Measurements from ENCODE around the gene THEM5.
"Not testable (repeated sequence)": the region's sequence is repeated elsewhere in the genome, so short reads cannot be mapped to it uniquely, and the experiment has no call there.

Gene THEM5

DNA sequence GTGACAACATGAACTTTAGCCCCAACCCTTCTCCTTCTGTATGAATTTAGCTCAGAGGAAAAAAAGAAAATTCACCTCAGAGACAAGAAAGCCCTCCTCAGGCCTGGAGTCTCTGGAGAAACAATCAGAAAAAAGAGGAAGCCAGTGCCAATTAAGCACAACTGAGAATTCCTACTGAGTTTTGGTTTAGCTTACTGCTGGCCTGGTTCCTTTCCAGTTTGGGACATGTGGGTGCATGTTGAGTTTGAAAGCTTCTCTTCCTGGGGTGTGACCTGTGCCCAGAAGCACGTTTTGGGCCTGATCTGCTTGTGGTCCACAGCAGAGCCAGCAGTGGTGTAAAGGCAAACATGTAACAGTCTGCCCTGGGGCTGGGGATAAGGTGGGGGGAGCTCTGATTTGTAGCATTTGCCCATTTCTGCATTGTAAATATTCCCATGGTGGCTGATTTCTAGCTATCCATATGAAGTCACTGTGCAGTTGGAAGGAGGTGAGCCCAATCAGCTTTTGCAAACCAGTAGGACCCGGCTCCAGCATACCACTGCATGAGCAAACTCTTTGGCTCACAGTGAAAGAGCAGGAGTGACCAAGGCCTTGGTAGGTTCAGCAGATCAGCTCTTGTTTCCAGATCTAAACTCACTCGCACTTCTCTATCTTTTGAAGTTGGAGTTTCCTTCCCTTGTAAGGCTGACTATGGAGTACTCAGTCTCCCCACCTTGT lies 4.7 kb upstream of the THEM5 start:
- no peak for DNase-seq
- no peaks in the 10 kb centered on the region for H3K4me1 ChIP-seq (ENCODE audit: control insufficient read depth, insufficient read depth, low read length, poor library complexity, severe bottlenecking)
- no peaks in the 10 kb centered on the region for H3K27me3 ChIP-seq (replicated peaks; ENCODE audit: control insufficient read depth, insufficient read depth, low read length, poor library complexity, severe bottlenecking)
- no peak overlapping the region for H3K27ac ChIP-seq (ENCODE audit: insufficient read depth, low read length, poor library complexity, severe bottlenecking)
- H3K4me3 ChIP-seq (ENCODE audit: insufficient read depth, low read depth, low read length, poor library complexity, severe bottlenecking): no peak overlapping the region
- H3K9me3 ChIP-seq (ENCODE audit: control insufficient read depth, low read length): no peaks in the 10 kb centered on the region
- no peaks in the 10 kb centered on the region for H3K36me3 ChIP-seq (ENCODE audit: control insufficient read depth, insufficient read depth, low read length)

DNA sequence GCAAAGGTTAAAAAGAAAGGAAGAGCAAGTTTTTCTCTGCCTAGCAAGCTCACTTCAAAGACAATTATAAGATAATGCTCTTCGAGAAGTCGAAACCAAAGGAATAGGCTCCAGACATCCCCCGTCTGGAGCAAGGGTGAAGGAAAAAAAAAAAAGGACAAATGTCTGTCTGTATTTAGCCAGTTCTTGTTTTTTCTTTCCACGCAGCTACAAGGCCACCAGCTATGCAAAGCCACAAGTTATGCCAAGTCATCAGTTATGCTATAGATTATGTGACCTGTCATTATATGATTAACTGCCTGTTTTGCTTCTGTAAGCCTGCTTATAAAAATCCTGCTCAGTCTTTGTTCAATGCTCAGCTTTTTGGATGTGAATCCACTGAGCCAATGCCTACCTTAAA lies 2.4 kb upstream of the THEM5 start:
- Histone ChIP-seq H3K27ac (ENCODE audit: insufficient read depth, low read length, poor library complexity, severe bottlenecking) (no peak overlapping the region), H3K4me1 (ENCODE audit: control insufficient read depth, insufficient read depth, low read length, poor library complexity, severe bottlenecking) (no peaks in the 10 kb centered on the region), H3K9me3 (ENCODE audit: control insufficient read depth, low read length) (no peaks in the 10 kb centered on the region), H3K36me3 (ENCODE audit: control insufficient read depth, insufficient read depth, low read length) (peaks cover 3% of the 10 kb centered on the region), H3K4me3 (ENCODE audit: insufficient read depth, low read depth, low read length, poor library complexity, severe bottlenecking) (no peak overlapping the region), H3K27me3 (replicated peaks; ENCODE audit: control insufficient read depth, insufficient read depth, low read length, poor library complexity, severe bottlenecking) (no peaks in the 10 kb centered on the region)
- DNase-seq: no peak

DNA sequence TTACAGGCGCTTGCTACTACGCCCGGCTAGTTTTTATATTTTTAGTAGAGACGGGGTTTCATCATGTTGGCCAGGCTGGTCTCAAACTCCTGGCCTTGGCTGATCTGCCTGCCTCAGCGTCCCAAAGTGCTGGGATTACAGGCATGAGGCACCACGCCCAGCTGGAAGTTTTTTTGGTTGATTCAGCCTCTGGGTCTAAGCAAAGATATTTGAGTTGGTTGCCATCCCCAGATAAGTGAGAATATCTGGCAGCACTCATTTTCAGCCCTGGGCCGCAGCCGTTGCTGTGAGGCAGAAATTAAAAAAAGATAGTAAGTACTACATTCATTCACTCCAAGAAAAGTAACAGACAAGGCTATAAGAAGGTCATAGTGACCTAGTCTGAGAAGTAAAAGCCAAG lies 2.0 kb upstream of the THEM5 start:
- H3K4me3 ChIP-seq (ENCODE audit: insufficient read depth, low read depth, low read length, poor library complexity, severe bottlenecking); DNase-seq; H3K9me3 ChIP-seq (ENCODE audit: control insufficient read depth, low read length): not testable (repeated sequence)

DNA sequence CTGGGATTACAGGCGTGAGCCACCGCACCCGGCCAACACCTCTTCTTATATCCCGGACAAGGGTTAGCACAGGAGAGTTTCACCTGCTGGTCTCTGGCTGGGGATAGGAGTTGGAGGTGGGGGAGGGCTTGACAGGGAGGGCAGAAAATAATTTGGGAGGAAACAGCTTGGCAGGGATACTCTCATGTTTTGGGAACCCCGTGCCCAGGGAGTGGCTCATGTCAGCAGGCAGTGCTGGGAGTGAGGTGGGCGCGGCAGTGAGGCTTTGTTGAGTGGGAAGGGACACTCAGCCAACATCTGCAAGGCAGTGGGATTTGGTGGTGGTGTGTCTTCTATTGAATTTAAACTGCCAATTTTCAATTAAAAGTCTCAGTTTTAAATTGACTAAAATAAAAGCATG lies 1.1 kb upstream of the THEM5 start:
- no peak overlapping the region for H3K4me3 ChIP-seq (ENCODE audit: insufficient read depth, low read depth, low read length, poor library complexity, severe bottlenecking)
- H3K4me1 ChIP-seq (ENCODE audit: control insufficient read depth, insufficient read depth, low read length, poor library complexity, severe bottlenecking): no peaks in the 10 kb centered on the region
- H3K36me3 ChIP-seq (ENCODE audit: control insufficient read depth, insufficient read depth, low read length): peaks cover 3% of the 10 kb centered on the region
- no peaks in the 10 kb centered on the region for H3K27me3 ChIP-seq (replicated peaks; ENCODE audit: control insufficient read depth, insufficient read depth, low read length, poor library complexity, severe bottlenecking)
- H3K9me3 ChIP-seq (ENCODE audit: control insufficient read depth, low read length): no peaks in the 10 kb centered on the region
- no peak overlapping the region for H3K27ac ChIP-seq (ENCODE audit: insufficient read depth, low read length, poor library complexity, severe bottlenecking)
- no peak for DNase-seq

More for the DNA sequence above, 2.0 kb upstream of the THEM5 start:
- not testable (repeated sequence) for H3K4me1 ChIP-seq (ENCODE audit: control insufficient read depth, insufficient read depth, low read length, poor library complexity, severe bottlenecking); H3K27ac ChIP-seq (ENCODE audit: insufficient read depth, low read length, poor library complexity, severe bottlenecking); H3K36me3 ChIP-seq (ENCODE audit: control insufficient read depth, insufficient read depth, low read length); H3K27me3 ChIP-seq (replicated peaks; ENCODE audit: control insufficient read depth, insufficient read depth, low read length, poor library complexity, severe bottlenecking)

DNA sequence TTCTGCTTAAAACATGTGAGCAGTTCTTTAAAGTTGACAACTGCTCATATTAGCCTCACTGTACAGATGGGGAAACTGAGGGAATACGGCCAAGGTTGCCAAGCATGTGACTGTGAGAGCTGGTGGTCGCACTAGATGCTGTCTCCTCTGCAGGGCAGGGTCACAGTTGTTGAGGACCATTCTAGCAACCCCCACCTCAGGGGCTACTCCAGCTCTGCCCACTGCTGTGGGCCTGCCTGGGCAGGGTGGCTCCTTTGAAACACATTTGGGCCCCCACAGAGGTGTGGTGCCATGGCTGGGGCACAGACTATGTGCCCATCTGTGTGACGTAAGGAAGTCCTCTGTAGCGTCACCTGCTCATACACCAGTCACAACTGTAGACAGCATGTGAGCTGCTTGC lies 779 bp downstream of the THEM5 start:
- H3K9me3 ChIP-seq (ENCODE audit: control insufficient read depth, low read length): no peaks in the 10 kb centered on the region
- DNase-seq: no peak
- peaks cover 3% of the 10 kb centered on the region for H3K36me3 ChIP-seq (ENCODE audit: control insufficient read depth, insufficient read depth, low read length)
- no peak overlapping the region for H3K27ac ChIP-seq (ENCODE audit: insufficient read depth, low read length, poor library complexity, severe bottlenecking)
- H3K27me3 ChIP-seq (replicated peaks; ENCODE audit: control insufficient read depth, insufficient read depth, low read length, poor library complexity, severe bottlenecking): no peaks in the 10 kb centered on the region
- no peaks in the 10 kb centered on the region for H3K4me1 ChIP-seq (ENCODE audit: control insufficient read depth, insufficient read depth, low read length, poor library complexity, severe bottlenecking)
- H3K4me3 ChIP-seq (ENCODE audit: insufficient read depth, low read depth, low read length, poor library complexity, severe bottlenecking): no peak overlapping the region

DNA sequence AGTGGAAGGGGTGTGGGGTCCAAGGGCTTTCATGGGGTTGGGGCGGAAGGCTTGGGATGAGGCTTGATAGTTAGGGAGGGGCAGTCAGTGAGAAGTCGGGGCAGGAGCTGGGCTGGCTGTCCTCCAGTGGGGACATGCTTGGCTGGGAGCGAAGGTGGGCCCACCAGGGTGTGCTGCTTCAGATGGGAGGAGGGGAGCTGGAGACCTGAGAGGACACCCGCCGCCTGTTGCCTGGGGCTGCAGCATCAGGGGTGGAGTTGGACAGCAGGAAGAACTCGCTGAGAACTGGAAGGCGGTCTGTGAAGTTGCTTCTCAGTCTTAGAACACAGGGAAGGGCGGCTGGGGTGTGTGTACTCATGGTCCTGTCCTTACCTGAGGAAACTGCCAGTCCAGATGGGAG lies 1.6 kb downstream of the THEM5 start:
- no peaks in the 10 kb centered on the region for H3K9me3 ChIP-seq (ENCODE audit: control insufficient read depth, low read length)
- no peaks in the 10 kb centered on the region for H3K4me1 ChIP-seq (ENCODE audit: control insufficient read depth, insufficient read depth, low read length, poor library complexity, severe bottlenecking)
- no peak for DNase-seq
- H3K36me3 ChIP-seq (ENCODE audit: control insufficient read depth, insufficient read depth, low read length): peaks cover 3% of the 10 kb centered on the region
- no peak overlapping the region for H3K27ac ChIP-seq (ENCODE audit: insufficient read depth, low read length, poor library complexity, severe bottlenecking)
- H3K4me3 ChIP-seq (ENCODE audit: insufficient read depth, low read depth, low read length, poor library complexity, severe bottlenecking): no peak overlapping the region
- H3K27me3 ChIP-seq (replicated peaks; ENCODE audit: control insufficient read depth, insufficient read depth, low read length, poor library complexity, severe bottlenecking): no peaks in the 10 kb centered on the region

DNA sequence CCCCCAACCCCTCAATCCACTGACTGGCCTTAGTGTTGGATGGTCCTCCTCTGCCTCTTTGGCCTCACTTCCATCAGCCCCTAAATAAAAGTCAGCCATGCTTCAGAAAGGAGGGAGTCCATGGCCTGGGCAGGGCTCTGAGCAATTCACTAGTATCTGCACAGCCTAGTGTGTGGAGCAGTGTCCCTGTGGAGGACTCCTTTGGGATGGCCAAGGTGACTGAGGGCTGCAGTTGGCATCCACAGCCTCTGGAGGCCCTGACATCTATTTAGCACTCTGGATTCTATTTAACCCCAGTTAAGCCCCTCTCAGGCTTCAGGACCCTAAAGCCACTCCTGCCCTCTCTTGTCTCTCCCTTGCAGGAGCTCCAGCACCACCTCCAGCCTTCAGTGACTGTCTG lies 3.6 kb downstream of the THEM5 start:
- Histone ChIP-seq H3K9me3 (ENCODE audit: control insufficient read depth, low read length) (no peaks in the 10 kb centered on the region), H3K36me3 (ENCODE audit: control insufficient read depth, insufficient read depth, low read length) (peaks cover 3% of the 10 kb centered on the region), H3K4me3 (ENCODE audit: insufficient read depth, low read depth, low read length, poor library complexity, severe bottlenecking) (no peak overlapping the region), H3K27me3 (replicated peaks; ENCODE audit: control insufficient read depth, insufficient read depth, low read length, poor library complexity, severe bottlenecking) (no peaks in the 10 kb centered on the region), H3K27ac (ENCODE audit: insufficient read depth, low read length, poor library complexity, severe bottlenecking) (no peak overlapping the region), H3K4me1 (ENCODE audit: control insufficient read depth, insufficient read depth, low read length, poor library complexity, severe bottlenecking) (no peaks in the 10 kb centered on the region)
- DNase-seq: no peak

DNA sequence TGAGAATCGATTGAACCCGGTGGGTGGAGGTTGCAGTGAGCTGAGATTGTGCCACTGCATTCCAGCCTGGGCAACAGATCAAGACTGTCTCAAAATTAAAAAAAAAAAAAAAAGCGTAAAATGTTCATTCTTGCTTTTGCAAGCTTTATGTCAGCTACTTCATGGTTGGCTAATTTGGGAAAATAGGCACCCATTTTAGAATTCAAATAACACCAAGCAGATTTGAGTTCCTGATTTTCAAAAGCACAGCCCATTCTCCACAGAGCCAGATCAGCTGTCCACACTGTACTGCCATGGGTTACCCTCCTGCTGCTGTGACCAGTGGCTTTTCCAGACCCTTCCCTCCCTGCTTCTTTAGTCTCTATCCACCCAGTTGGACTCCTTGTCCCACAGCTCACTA lies 4.4 kb downstream of the THEM5 start:
- Histone ChIP-seq H3K36me3 (ENCODE audit: control insufficient read depth, insufficient read depth, low read length) (peaks cover 3% of the 10 kb centered on the region), H3K27me3 (replicated peaks; ENCODE audit: control insufficient read depth, insufficient read depth, low read length, poor library complexity, severe bottlenecking) (no peaks in the 10 kb centered on the region), H3K4me1 (ENCODE audit: control insufficient read depth, insufficient read depth, low read length, poor library complexity, severe bottlenecking) (no peaks in the 10 kb centered on the region), H3K9me3 (ENCODE audit: control insufficient read depth, low read length) (no peaks in the 10 kb centered on the region), H3K27ac (ENCODE audit: insufficient read depth, low read length, poor library complexity, severe bottlenecking) (no peak overlapping the region), H3K4me3 (ENCODE audit: insufficient read depth, low read depth, low read length, poor library complexity, severe bottlenecking) (no peak overlapping the region)
- no peak for DNase-seq

DNA sequence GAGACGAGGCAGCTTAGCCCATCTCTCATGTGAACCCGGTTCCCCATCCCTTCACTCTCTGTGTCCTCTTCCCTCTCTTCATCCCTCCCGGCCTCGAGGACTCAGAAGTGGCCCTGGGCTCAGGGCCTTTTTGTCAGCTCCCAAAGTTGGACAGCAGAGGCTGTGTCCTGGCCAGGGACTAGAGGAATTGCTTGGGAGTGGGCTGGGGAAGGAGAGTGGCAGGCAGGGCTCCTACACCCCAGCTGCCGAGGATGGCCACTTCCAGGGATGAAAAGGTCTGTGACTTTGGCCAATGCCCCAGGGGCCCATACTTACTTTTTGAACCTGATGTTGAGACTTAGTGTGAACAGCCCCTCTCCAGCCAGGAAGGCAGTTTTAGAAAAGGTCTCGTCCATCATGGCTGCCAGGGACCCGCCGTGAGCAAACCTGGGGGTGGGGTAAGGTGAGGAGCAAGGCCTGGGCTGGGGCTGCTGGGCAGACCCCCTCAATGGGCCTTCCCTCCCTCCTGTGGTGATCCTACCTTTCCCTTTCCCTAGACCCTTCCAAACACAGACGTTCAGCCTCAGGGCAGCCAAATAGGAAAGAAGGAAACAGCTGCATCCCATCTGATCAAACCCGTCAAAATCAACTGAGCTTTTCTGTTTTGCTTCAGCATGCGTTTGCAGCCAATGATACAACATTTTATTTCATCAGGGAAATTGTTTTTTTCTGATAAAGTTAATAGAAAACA lies 5.5 kb downstream of the THEM5 start:
- H3K4me1 ChIP-seq (ENCODE audit: control insufficient read depth, insufficient read depth, low read length, poor library complexity, severe bottlenecking): no peaks in the 10 kb centered on the region
- H3K9me3 ChIP-seq (ENCODE audit: control insufficient read depth, low read length): no peaks in the 10 kb centered on the region
- H3K4me3 ChIP-seq (ENCODE audit: insufficient read depth, low read depth, low read length, poor library complexity, severe bottlenecking): no peak overlapping the region
- H3K27me3 ChIP-seq (replicated peaks; ENCODE audit: control insufficient read depth, insufficient read depth, low read length, poor library complexity, severe bottlenecking): no peaks in the 10 kb centered on the region
- no peak overlapping the region for H3K27ac ChIP-seq (ENCODE audit: insufficient read depth, low read length, poor library complexity, severe bottlenecking)
- DNase-seq: no peak
- H3K36me3 ChIP-seq (ENCODE audit: control insufficient read depth, insufficient read depth, low read length): peaks cover 3% of the 10 kb centered on the region

DNA sequence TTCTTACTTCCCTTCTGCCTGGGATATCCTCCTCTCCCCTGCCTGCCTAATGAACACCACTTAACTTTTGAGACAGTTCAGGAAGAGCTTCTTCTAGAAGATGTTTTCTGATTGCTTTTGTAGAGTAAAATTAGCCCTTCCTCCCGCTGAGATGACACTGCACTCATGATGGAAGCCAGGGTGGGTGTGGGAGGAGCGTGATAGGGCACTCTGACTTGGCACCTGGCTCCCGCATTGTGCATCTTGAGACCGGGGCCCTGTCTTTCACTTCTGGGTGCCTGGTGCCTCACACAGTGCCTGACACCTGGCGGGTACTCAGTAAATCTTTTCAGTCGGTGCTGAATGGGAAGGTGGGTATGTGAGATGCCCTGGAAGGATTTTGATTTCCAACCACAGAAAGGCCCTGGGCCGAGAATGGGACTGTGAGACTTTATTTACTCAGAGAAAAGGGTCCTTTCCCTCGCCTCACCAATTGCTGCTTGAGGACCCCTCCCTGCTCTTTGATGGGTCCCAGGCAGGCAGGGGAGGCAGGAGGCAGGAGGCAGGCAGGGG lies 6.8 kb downstream of the THEM5 start:
- H3K4me1 ChIP-seq (ENCODE audit: control insufficient read depth, insufficient read depth, low read length, poor library complexity, severe bottlenecking): no peaks in the 10 kb centered on the region
- no peaks in the 10 kb centered on the region for H3K36me3 ChIP-seq (ENCODE audit: control insufficient read depth, insufficient read depth, low read length)
- H3K27ac ChIP-seq (ENCODE audit: insufficient read depth, low read length, poor library complexity, severe bottlenecking): no peak overlapping the region
- H3K9me3 ChIP-seq (ENCODE audit: control insufficient read depth, low read length): no peaks in the 10 kb centered on the region
- H3K27me3 ChIP-seq (replicated peaks; ENCODE audit: control insufficient read depth, insufficient read depth, low read length, poor library complexity, severe bottlenecking): no peaks in the 10 kb centered on the region
- no peak overlapping the region for H3K4me3 ChIP-seq (ENCODE audit: insufficient read depth, low read depth, low read length, poor library complexity, severe bottlenecking)
- no peak for DNase-seq

Measured in effector memory CD4-positive, alpha-beta T cell (primary cell).